ENCODE data around the gene MYO7A. TPM values are rescaled to one million over a fixed set of nuclear protein-coding genes. Genes with fewer than 3 reads are reported as not detected.

The MYO7A gene
- total and polyA plus RNA-seq, 2 of the 4 experiments (the other 2 are of a cell fraction) = 0.02 TPM; not detected in 1

- TF ChIP-seq CHD1 (IDR thresholded peaks at IDR 0.05; ENCODE audit: low read depth, low read length) (no peak), RCOR1 (IDR thresholded peaks at IDR 0.05; ENCODE audit: insufficient replicate concordance, low read length) (no peak), MAZ (IDR thresholded peaks at IDR 0.05; ENCODE audit: borderline replicate concordance, low read depth, low read length) (no peak), BHLHE40 (IDR thresholded peaks at IDR 0.05; ENCODE audit: low read depth, low read length) (no peak)
Observed at GRCh38 chr11:77113382-77114088, 14.5 kb upstream of the MYO7A start (continued).

DNA sequence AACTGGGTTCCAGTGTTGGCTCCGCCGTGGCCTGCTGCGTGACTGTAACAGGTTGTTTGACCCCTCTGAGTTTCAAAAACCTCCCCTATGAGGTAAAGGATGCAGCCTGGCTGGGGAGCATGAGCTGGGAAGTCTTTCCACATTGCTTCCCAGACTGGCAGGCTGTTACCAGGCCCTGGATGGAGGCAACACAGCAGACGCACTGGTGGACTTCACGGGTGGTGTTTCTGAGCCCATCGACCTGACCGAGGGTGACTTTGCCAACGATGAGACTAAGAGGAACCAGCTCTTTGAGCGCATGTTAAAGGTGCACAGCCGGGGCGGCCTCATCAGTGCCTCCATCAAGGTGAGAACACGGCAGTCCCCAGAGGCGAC lies 14.0 kb upstream of the MYO7A start:
- Histone ChIP-seq H4K20me1 (ENCODE audit: insufficient read depth, low read length) (no peaks in the 10 kb centered on the region; the same call in 1 of the 2 replicates), H3K27ac (ENCODE audit: insufficient read depth, low read length) (no peak overlapping the region), H3K4ac (ENCODE audit: low read depth, low read length) (no peak overlapping the region), H3K9me1 (ENCODE audit: insufficient read depth, low read length) (peaks cover 3% of the 10 kb centered on the region; the same call in 1 of the 2 replicates), H2AFZ (replicated peaks; ENCODE audit: low read length, poor library complexity) (no peak overlapping the region), H3K4me3 (ENCODE audit: insufficient read depth, low read depth, low read length) (no peak overlapping the region), H2AK9ac (replicated peaks; ENCODE audit: low read depth, low read length, poor library complexity) (peak overlapping the region; percentile 5), H3K14ac (replicated peaks; ENCODE audit: low read depth, low read length) (no peak overlapping the region), H4K5ac (ENCODE audit: low read depth, low read length) (no peak overlapping the region), H3K56ac (ENCODE audit: extremely low read depth, insufficient read depth, low read length) (no peak overlapping the region), H2AK5ac (ENCODE audit: low read depth, low read length) (no peak overlapping the region), H3K9me3 (ENCODE audit: control insufficient read depth, insufficient read depth, low read length) (no peaks in the 10 kb centered on the region), H3K9ac (ENCODE audit: low read depth, low read length) (no peak overlapping the region), H3K4me2 (ENCODE audit: low read depth, low read length) (no peak overlapping the region), H4K8ac (ENCODE audit: low read depth in 2 of 2, low read length in 2 of 2) (no peak overlapping the region), H3K18ac (ENCODE audit: low read depth, low read length) (no peak overlapping the region), H4K91ac (ENCODE audit: insufficient read depth, low read depth, low read length) (no peak overlapping the region), H3K27me3 (ENCODE audit: control insufficient read depth, insufficient read depth, low read length) (no peaks in the 10 kb centered on the region), H3K23ac (ENCODE audit: low read depth, low read length) (no peak overlapping the region), H2BK20ac (ENCODE audit: low read depth, low read length) (no peak overlapping the region), H3K79me1 (ENCODE audit: low read depth in 1 of 2, low read length in 2 of 2) (0 out of 4 replicates have a peak, but pooled peaks cover 0 to 4% of the 10 kb centered on the region in 2 experiments), H3K4me1 (ENCODE audit: control insufficient read depth, insufficient read depth, low read length) (peaks cover 5% of the 10 kb centered on the region), H2BK120ac (ENCODE audit: low read depth, low read length) (no peak overlapping the region), H2BK15ac (ENCODE audit: low read depth, low read length) (no peak overlapping the region), H3K36me3 (ENCODE audit: control insufficient read depth, insufficient read depth, low read length) (peaks cover 16% of the 10 kb centered on the region; the same call in 1 of the 2 replicates), H2BK5ac (ENCODE audit: low read depth, low read length, poor library complexity, severe bottlenecking) (no peak overlapping the region)
- no peak for ATAC-seq (ENCODE audit: low read depth)
- TF ChIP-seq MAFK (IDR thresholded peaks at IDR 0.05; ENCODE audit: low read depth, low read length) (no peak), CHD1 (IDR thresholded peaks at IDR 0.05; ENCODE audit: low read depth, low read length) (no peak), FOS (IDR thresholded peaks at IDR 0.05; ENCODE audit: low read depth, low read length) (no peak), POLR2A (IDR thresholded peaks at IDR 0.05; ENCODE audit: low read depth, low read length) (no peak), SMC3 (IDR thresholded peaks at IDR 0.05; ENCODE audit: low read depth, low read length) (no peak), NFE2L2 (IDR thresholded peaks at IDR 0.05; ENCODE audit: low read depth, low read length) (no peak), CEBPB (IDR thresholded peaks at IDR 0.05; ENCODE audit: low read depth, low read length) (no peak)
- TF ChIP-seq, protein P1, sequence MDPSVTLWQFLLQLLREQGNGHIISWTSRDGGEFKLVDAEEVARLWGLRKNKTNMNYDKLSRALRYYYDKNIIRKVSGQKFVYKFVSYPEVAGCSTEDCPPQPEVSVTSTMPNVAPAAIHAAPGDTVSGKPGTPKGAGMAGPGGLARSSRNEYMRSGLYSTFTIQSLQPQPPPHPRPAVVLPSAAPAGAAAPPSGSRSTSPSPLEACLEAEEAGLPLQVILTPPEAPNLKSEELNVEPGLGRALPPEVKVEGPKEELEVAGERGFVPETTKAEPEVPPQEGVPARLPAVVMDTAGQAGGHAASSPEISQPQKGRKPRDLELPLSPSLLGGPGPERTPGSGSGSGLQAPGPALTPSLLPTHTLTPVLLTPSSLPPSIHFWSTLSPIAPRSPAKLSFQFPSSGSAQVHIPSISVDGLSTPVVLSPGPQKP (IDR thresholded peaks at IDR 0.05; ENCODE audit: borderline replicate concordance, low read depth, low read length) = no peak
- no peak for DNase-seq
- BruUV-seq (replicated peaks) = no TSS peak
- WGBS, 2 experiments (ENCODE audit: extremely low coverage in 2 of 2, insufficient read length in 1 of 2) = 76% methylated on average over 3 of the region's 13 CpGs; no CpG with 5 or more reads in 1 of the 2 experiments
- dilution Hi-C loops (cut with HindIII; ENCODE audit: low sequenced_read_pairs, unreplicated experiment) (no loop called here), intact Hi-C loops (cut with micrococcal nuclease) (no loop called here), in situ Hi-C loops (cut with MboI; ENCODE audit: low sequenced_read_pairs) (no loop called here)
- CTCF ChIA-PET = interaction anchor here (2.4 kb wide), 1 partner anchor 13 kb away, joined by 6 read pairs; no protein-coding TSS in a partner anchor
- POLR2A ChIA-PET (ENCODE audit: unreplicated experiment) = no interaction called here
